MM.1S (cell line): ENCODE data around the gene ACBD6.

ENCODE experiments used
- CTCF ChIP-seq: fragments of 300-600 bp; sonication (generic); IDR thresholded peaks from 2 replicates; pipeline ENCODE4 v1.5.1; 2016; ENCODE audit warnings: antibody characterized with exemption, low read length, mixed read lengths
- EZH2 ChIP-seq: fragments of 300-600 bp; sonication (generic); optimal IDR thresholded peaks from 2 replicates; pipeline ENCODE3; 2017; ENCODE audit warnings: low read depth, mild to moderate bottlenecking, antibody characterized with exemption, low read length, mixed read lengths
- EZH2phosphoT487 ChIP-seq: fragments of 300-600 bp; sonication (generic); IDR thresholded peaks from 2 replicates; pipeline ENCODE4 v1.6.1; 2018; ENCODE audit warnings: antibody characterized with exemption, low read length

- TF ChIP-seq CTCF (no peak), EZH2 (no peak), EZH2phosphoT487 (no peak)
Observed at GRCh38 chr1:180286417-180286816, 216.0 kb downstream of the ACBD6 start.
